K562 (cell line): ENCODE results near the gene KRTAP19-5. TPM values are rescaled to one million over a fixed set of nuclear protein-coding genes. Genes with fewer than 3 reads are reported as not detected.

ENCODE experiments used
- ATAC-seq: fragments of 200-7000 bp; cut with Tn5 transposase; 3 replicates; pipeline ENCODE4 v1.9.1; 2020; ENCODE audit warnings: moderate library complexity
- BruUV-seq: library from RNA; stranded (reverse); fragments of 400-500 nt; replicated peaks from 2 replicates; lab custom pipeline; 2021; lab: Mats Ljungman, UMichigan
- CTCF ChIA-PET: fragments of 300-600 bp; formaldehyde crosslinking; extraction: SDS; loops from one replicate; lab custom pipeline; 2021; ENCODE audit warnings: low intra/inter-chr PET ratio; lab: Yijun Ruan, JAX
- POLR2A ChIA-PET: fragments of 300-600, 350-650 bp; sonication (Branson Sonifier 250); formaldehyde crosslinking; extraction: SDS; loops from one replicate; lab custom pipeline; 2021; ENCODE audit warnings: antibody characterized with exemption, inconsistent platforms; lab: Yijun Ruan, JAX
- DNase-seq, 4 experiments: peaks; one replicate each; pipeline versions ENCODE4 v3.0.0 to v3.0.0-alpha.2; 2011 to 2018; ENCODE audit warnings: low spot score in 3 of 4, mixed read lengths in 3 of 4; ENCODE audit errors: extremely low read depth in 1 of 4
- FAIRE-seq: peaks from 2 replicates; lab custom pipeline; 2011; peaks lifted over from hg19 to GRCh38; lab: Jason Lieb, UNC
- H2AFZ ChIP-seq: 2 replicates; pipeline ENCODE4 v1.6.0; 2011; ENCODE audit warnings: low read depth, low read length, control low read depth, inconsistent platforms
- H3K27ac ChIP-seq: fragments of 200-600 bp; 3 replicates; pipeline ENCODE4 v1.8.0; 2011; ENCODE audit warnings: low read depth, mild to moderate bottlenecking, control low read depth, inconsistent platforms, low read length, moderate library complexity, mixed read lengths; ENCODE audit errors: extremely low read depth
- H3K27me3 ChIP-seq, 2 experiments: fragments of 300-600 bp in 1 of 2; 2 replicates in 1 of 2; 3 replicates in 1 of 2; pipeline versions ENCODE4 v1.6.0 to v1.8.0; 2011; ENCODE audit warnings: inconsistent platforms in 2 of 2, low read length in 2 of 2, mild to moderate bottlenecking in 1 of 2, mixed read lengths in 1 of 2, moderate library complexity in 1 of 2; ENCODE audit not compliant: control insufficient read depth in 2 of 2, insufficient read depth in 2 of 2
- H3K36me3 ChIP-seq: fragments of 300-600 bp; 3 replicates; pipeline ENCODE4 v1.8.0; 2011; ENCODE audit warnings: mild to moderate bottlenecking, low read length, inconsistent platforms; ENCODE audit not compliant: control insufficient read depth, insufficient read depth
- H3K4me1 ChIP-seq, 2 experiments: fragments of 200-600 bp in 1 of 2; replicated peaks in 1 of 2; 2 replicates in 1 of 2; 3 replicates in 1 of 2; pipeline versions ENCODE4 v1.5.1 to v1.8.0; 2011; ENCODE audit warnings: inconsistent platforms in 2 of 2, low read length in 2 of 2, mild to moderate bottlenecking in 1 of 2, mixed read lengths in 1 of 2, moderate library complexity in 1 of 2; ENCODE audit not compliant: control insufficient read depth in 2 of 2, insufficient read depth in 2 of 2
- H3K4me2 ChIP-seq: 2 replicates; pipeline ENCODE4 v1.6.1; 2011; ENCODE audit warnings: low read length, control low read depth, inconsistent platforms, mixed read lengths; ENCODE audit not compliant: insufficient read depth
- H3K4me3 ChIP-seq: fragments of 200-600 bp; sonication (generic), shearing (Covaris generic); 2 replicates; pipeline ENCODE4 v1.5.1; 2016; ENCODE audit warnings: control low read depth, inconsistent platforms
- H3K79me2 ChIP-seq: fragments of 200-600 bp; 3 replicates; pipeline ENCODE4 v1.8.0; 2011; ENCODE audit warnings: low read length, inconsistent platforms; ENCODE audit not compliant: control insufficient read depth, insufficient read depth
- H3K9ac ChIP-seq, 2 experiments: 2 replicates each; pipeline versions ENCODE4 v1.6.0 to v1.6.1; 2011; ENCODE audit warnings: low read depth in 2 of 2, low read length in 2 of 2, control low read depth in 1 of 2, inconsistent platforms in 1 of 2, mild to moderate bottlenecking in 1 of 2, mixed read lengths in 1 of 2; ENCODE audit not compliant: insufficient read depth in 1 of 2
- H3K9me1 ChIP-seq: one replicate; pipeline ENCODE4 v1.6.0; 2011; ENCODE audit warnings: inconsistent platforms, mild to moderate bottlenecking, low read length, moderate library complexity; ENCODE audit not compliant: control insufficient read depth, insufficient read depth
- H3K9me3 ChIP-seq: replicated peaks from 2 replicates; pipeline ENCODE4 v1.5.1; 2011; ENCODE audit warnings: low read depth, low read length, inconsistent platforms; ENCODE audit not compliant: control insufficient read depth, insufficient read depth
- H4K20me1 ChIP-seq: replicated peaks from 2 replicates; pipeline ENCODE4 v1.6.1; 2011; ENCODE audit warnings: low read length, inconsistent platforms, mixed read lengths; ENCODE audit not compliant: control insufficient read depth, insufficient read depth
- FOXJ3 ChIP-seq: sonication (generic); formaldehyde crosslinking; IDR thresholded peaks from 2 replicates; pipeline ENCODE4 v1.4.0; 2020; ENCODE audit warnings: mild to moderate bottlenecking, missing genetic modification reagents
- GATAD2B ChIP-seq: fragments of 450-650 bp; IDR thresholded peaks from 2 replicates; pipeline ENCODE4 v1.6.1; 2017; ENCODE audit warnings: mild to moderate bottlenecking, borderline replicate concordance
- MECOM ChIP-seq: fragments of 250-450 bp; sonication (Bioruptor Pico); IDR thresholded peaks from 2 replicates; pipeline ENCODE4 v1.8.0; 2022; ENCODE audit warnings: inconsistent platforms
- SRSF1 ChIP-seq: fragments of 200-400 bp; formaldehyde crosslinking; IDR thresholded peaks from 2 replicates; pipeline ENCODE4 v1.6.1; 2017; ENCODE audit warnings: mild to moderate bottlenecking, low read depth, low read length, moderate library complexity
- TEAD4 ChIP-seq, 2 experiments: sonication (generic) in 1 of 2; formaldehyde crosslinking in 1 of 2; IDR thresholded peaks; 2 replicates each; pipeline versions ENCODE4 v1.6.1 to v1.8.0; 2012 to 2022; ENCODE audit warnings: borderline replicate concordance in 1 of 2, inconsistent platforms in 1 of 2, low read length in 1 of 2, mild to moderate bottlenecking in 1 of 2, missing genetic modification reagents in 1 of 2
- ZFX ChIP-seq: sonication (generic); formaldehyde crosslinking; IDR thresholded peaks from 2 replicates; pipeline ENCODE4 v1.8.0; 2022; ENCODE audit warnings: mild to moderate bottlenecking, missing genetic modification reagents, moderate library complexity
- ZNF24 ChIP-seq: fragments of 450-650 bp; IDR thresholded peaks from 2 replicates; pipeline ENCODE4 v1.6.1; 2016
- ZNF668 ChIP-seq: fragments of 250-450 bp; sonication (Bioruptor Pico); IDR thresholded peaks from 2 replicates; pipeline ENCODE4 v1.8.0; 2022; ENCODE audit warnings: mild to moderate bottlenecking, inconsistent platforms
- WGBS: fragments of 100-300 bp; shearing (Covaris generic); methylation state at CpG from one replicate; pipeline ENCODE4 v1.1.6; 2016; ENCODE audit warnings: low coverage, mixed read lengths; ENCODE audit not compliant: insufficient coverage; ENCODE audit errors: missing lambda C conversion rate; 5-methylcytosine and 5-hydroxymethylcytosine counted together
- in situ Hi-C: fragments of 300-500 bp; cut with MboI; formaldehyde crosslinking; loops from 4 replicates; pipeline ENCODE4 v1.15.0; 2018; ENCODE audit warnings: inconsistent platforms, mixed read lengths
- intact Hi-C: fragments of 100-400 bp; cut with micrococcal nuclease; formaldehyde crosslinking; loops from 2 replicates; pipeline ENCODE4 v1.14.2; 2022
- polyA plus RNA-seq, 8 experiments: library from polyadenylated mRNA; depleted of rRNA in 4 of 8; stranded (reverse) in 5 of 8; unstranded in 3 of 8; fragments of >200 nt; fragmentation: Nextera tagmentation in 2 of 8; fragmentation: Illumina TruSeq in 1 of 8; extraction: Ambion mirVana in 2 of 8; extraction: Trizol in 1 of 8; gene quantifications; 2 replicates each; pipeline versions ENCODE4 v1.2.1 to v1.2.3, GENCODE V29; 2011 to 2014; ENCODE audit warnings: inconsistent platforms in 1 of 8, missing spikeins in 1 of 8
- total RNA-seq, 7 experiments: library from RNA; depleted of rRNA in 6 of 7; stranded (reverse); fragments of >200 nt in 6 of 7; fragmentation: Illumina TruSeq in 2 of 7; extraction: Trizol in 2 of 7; gene quantifications; 2 replicates each; pipeline versions ENCODE4 v1.2.1 to v1.2.3, GENCODE V29; 2011 to 2021; ENCODE audit warnings: low replicate concordance in 1 of 7
- TF ChIP-seq, protein P1 (sequence below): fragments of 200-400 bp; formaldehyde crosslinking; IDR thresholded peaks from 2 replicates; pipeline ENCODE4 v1.6.1; 2017; ENCODE audit warnings: mild to moderate bottlenecking, low read depth, low read length, moderate library complexity
- TF ChIP-seq, protein P2 (sequence below): fragments of 450-650 bp; IDR thresholded peaks from 2 replicates; pipeline ENCODE4 v1.6.1; 2016
- TF ChIP-seq, protein P3 (sequence below): fragments of 250-450 bp; sonication (Bioruptor Pico); IDR thresholded peaks from 2 replicates; pipeline ENCODE4 v1.8.0; 2022; ENCODE audit warnings: moderate library complexity, mild to moderate bottlenecking, inconsistent platforms

The KRTAP19-5 gene
- total and polyA plus RNA-seq, 9 of the 15 experiments (the other 6 are each of a cell fraction or from before 2014, with no cell fraction given): not detected

DNA sequence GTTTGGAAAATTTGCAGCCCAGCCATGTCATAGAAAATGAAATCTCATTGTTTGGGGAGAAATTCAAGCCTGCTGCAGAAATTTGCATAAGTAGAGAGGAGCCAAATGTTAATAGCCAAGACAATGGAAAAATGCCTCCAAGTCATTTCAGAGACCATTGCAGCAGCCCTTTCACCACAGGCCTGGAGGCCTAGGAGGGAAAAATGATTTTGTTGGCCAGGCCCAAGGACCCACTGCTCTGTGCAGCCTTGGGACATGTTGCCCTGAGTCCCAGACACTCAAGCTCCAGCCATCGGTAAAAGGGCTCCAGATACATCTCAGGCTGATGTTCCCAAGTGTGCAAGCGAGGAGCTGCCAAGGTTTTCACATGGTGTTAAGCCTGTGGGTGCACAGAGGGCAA is 15.8 kb downstream of the KRTAP19-5 start:
- WGBS: 0% methylated on average over 2 of the region's 2 CpGs
- Histone ChIP-seq H3K4me1 (no peaks in the 10 kb centered on the region), H3K36me3 (no peaks in the 10 kb centered on the region), H2AFZ (no peak overlapping the region), H3K27me3 (no peaks in the 10 kb centered on the region), H3K9me3 (no peaks in the 10 kb centered on the region; the same call in 1 of the 2 replicates), H3K9me1 (no peaks in the 10 kb centered on the region), H3K79me2 (no peaks in the 10 kb centered on the region), H3K9ac (no peak overlapping the region), H3K27ac (no peak overlapping the region), H3K4me2 (no peak overlapping the region), H4K20me1 (no peaks in the 10 kb centered on the region), H3K4me3 (no peak overlapping the region)
- no TSS peak for BruUV-seq
- POLR2A ChIA-PET: no interaction called here
- intact Hi-C loops: no loop called here
- in situ Hi-C loops: no loop called here
- no peak for ATAC-seq
- DNase-seq: no peak
- TF ChIP-seq, protein P1, sequence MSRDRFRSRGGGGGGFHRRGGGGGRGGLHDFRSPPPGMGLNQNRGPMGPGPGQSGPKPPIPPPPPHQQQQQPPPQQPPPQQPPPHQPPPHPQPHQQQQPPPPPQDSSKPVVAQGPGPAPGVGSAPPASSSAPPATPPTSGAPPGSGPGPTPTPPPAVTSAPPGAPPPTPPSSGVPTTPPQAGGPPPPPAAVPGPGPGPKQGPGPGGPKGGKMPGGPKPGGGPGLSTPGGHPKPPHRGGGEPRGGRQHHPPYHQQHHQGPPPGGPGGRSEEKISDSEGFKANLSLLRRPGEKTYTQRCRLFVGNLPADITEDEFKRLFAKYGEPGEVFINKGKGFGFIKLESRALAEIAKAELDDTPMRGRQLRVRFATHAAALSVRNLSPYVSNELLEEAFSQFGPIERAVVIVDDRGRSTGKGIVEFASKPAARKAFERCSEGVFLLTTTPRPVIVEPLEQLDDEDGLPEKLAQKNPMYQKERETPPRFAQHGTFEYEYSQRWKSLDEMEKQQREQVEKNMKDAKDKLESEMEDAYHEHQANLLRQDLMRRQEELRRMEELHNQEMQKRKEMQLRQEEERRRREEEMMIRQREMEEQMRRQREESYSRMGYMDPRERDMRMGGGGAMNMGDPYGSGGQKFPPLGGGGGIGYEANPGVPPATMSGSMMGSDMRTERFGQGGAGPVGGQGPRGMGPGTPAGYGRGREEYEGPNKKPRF: no peak
- no peak for TF ChIP-seq ZNF24
- TF ChIP-seq, protein P2, sequence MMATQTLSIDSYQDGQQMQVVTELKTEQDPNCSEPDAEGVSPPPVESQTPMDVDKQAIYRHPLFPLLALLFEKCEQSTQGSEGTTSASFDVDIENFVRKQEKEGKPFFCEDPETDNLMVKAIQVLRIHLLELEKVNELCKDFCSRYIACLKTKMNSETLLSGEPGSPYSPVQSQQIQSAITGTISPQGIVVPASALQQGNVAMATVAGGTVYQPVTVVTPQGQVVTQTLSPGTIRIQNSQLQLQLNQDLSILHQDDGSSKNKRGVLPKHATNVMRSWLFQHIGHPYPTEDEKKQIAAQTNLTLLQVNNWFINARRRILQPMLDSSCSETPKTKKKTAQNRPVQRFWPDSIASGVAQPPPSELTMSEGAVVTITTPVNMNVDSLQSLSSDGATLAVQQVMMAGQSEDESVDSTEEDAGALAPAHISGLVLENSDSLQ: no peak
- no peak for TF ChIP-seq SRSF1
- TF ChIP-seq ZNF668 (CRISPR knock-in tag): no peak
- TF ChIP-seq TEAD4 (IDR thresholded peaks at IDR 0.05; ENCODE audit: low read length): no peak
- TF ChIP-seq TEAD4 (CRISPR knock-in tag; IDR thresholded peaks at IDR 0.05; ENCODE audit: borderline replicate concordance): no peak
- no peak for TF ChIP-seq MECOM
- TF ChIP-seq ZFX (CRISPR knock-in tag): no peak
- TF ChIP-seq, protein P3, sequence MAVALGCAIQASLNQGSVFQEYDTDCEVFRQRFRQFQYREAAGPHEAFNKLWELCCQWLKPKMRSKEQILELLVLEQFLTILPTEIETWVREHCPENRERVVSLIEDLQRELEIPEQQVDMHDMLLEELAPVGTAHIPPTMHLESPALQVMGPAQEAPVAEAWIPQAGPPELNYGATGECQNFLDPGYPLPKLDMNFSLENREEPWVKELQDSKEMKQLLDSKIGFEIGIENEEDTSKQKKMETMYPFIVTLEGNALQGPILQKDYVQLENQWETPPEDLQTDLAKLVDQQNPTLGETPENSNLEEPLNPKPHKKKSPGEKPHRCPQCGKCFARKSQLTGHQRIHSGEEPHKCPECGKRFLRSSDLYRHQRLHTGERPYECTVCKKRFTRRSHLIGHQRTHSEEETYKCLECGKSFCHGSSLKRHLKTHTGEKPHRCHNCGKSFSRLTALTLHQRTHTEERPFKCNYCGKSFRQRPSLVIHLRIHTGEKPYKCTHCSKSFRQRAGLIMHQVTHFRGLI (CRISPR knock-in tag): no peak
- no peak for TF ChIP-seq GATAD2B
- no peak for TF ChIP-seq FOXJ3 (CRISPR knock-in tag)
- CTCF ChIA-PET: no interaction called here
- no peak for FAIRE-seq
